Activated T-cell treated with anti-CD3 and anti-CD28 coated beads for 4 hours (primary cell): Measurements from ENCODE around the gene HOXA11.

Experiments used
- DNase-seq: peaks from one replicate; pipeline ENCODE4 v3.0.0-alpha.2; 2020

HOXA11 gene

GRCh38 chr7:27185013-27185853 lies at the start of gene HOXA11:
TSS of gene HOXA11 (minus strand) at chr7:27185232. CDS start at chr7:27185144, 88 bp downstream.
- no peak for DNase-seq

- no peak for DNase-seq
Observed at GRCh38 chr7:27229448-27229847, 44.4 kb upstream of the HOXA11 start.

GRCh38 chr7:27224983-27225934 lies 40.2 kb upstream of the HOXA11 start:
- no peak for DNase-seq

- DNase-seq, result no peak
Observed at GRCh38 chr7:27223941-27224575, 39.0 kb upstream of the HOXA11 start.

- no peak for DNase-seq
Observed at GRCh38 chr7:27221201-27221797, 36.3 kb upstream of the HOXA11 start.

- no peak for DNase-seq
Observed at GRCh38 chr7:27220440-27220955, 35.5 kb upstream of the HOXA11 start.

GRCh38 chr7:27219821-27220220 lies 34.8 kb upstream of the HOXA11 start:
- no peak for DNase-seq

- DNase-seq, result no peak
Observed at GRCh38 chr7:27217951-27218350, 32.9 kb upstream of the HOXA11 start.

GRCh38 chr7:27215356-27215755 lies 30.3 kb upstream of the HOXA11 start:
- no peak for DNase-seq

- DNase-seq, result no peak
Observed at GRCh38 chr7:27214239-27214950, 29.4 kb upstream of the HOXA11 start.

GRCh38 chr7:27213433-27214238 lies 28.6 kb upstream of the HOXA11 start:
- no peak for DNase-seq

GRCh38 chr7:27212497-27213432 lies 27.7 kb upstream of the HOXA11 start:
- DNase-seq, result no peak

GRCh38 chr7:27211764-27212204 lies 26.8 kb upstream of the HOXA11 start:
- no peak for DNase-seq

GRCh38 chr7:27211084-27211446 lies 26.0 kb upstream of the HOXA11 start:
- no peak for DNase-seq

- DNase-seq, result peak; percentile 40
Observed at GRCh38 chr7:27210441-27211083, 25.5 kb upstream of the HOXA11 start.

GRCh38 chr7:27209933-27210440 lies 25.0 kb upstream of the HOXA11 start:
- DNase-seq, result no peak

GRCh38 chr7:27208998-27209397 lies 24.0 kb upstream of the HOXA11 start:
- no peak for DNase-seq

- DNase-seq, result no peak
Observed at GRCh38 chr7:27207348-27207985, 22.4 kb upstream of the HOXA11 start.
